ENCODE data around the gene CMPK2. TPM values are rescaled to one million over a fixed set of nuclear protein-coding genes. Genes with fewer than 3 reads are reported as not detected.
A peak's percentile ranks its signal among the peaks of the same experiment; 100 is the strongest.

Gene CMPK2
- total and polyA plus RNA-seq, 9 of the 15 experiments (the other 6 are each of a cell fraction or from before 2014, with no cell fraction given): 2.6 to 10.5 (median 5.0) TPM

- WGBS (ENCODE audit: insufficient coverage, low coverage, missing lambda C conversion rate): 41% methylated on average over 4 of the region's 4 CpGs
- FAIRE-seq (no peak), DNase-seq (ENCODE audit: extremely low read depth in 1 of 4, low spot score in 3 of 4) (no peak), ATAC-seq (no peak)
- Histone ChIP-seq H3K36me3 (ENCODE audit: control insufficient read depth, insufficient read depth, low read length) (no peaks in the 10 kb centered on the region), H3K27me3 (ENCODE audit: control insufficient read depth in 2 of 2, insufficient read depth in 2 of 2, low read length in 2 of 2) (no peaks in the 10 kb centered on the region), H3K27ac (ENCODE audit: extremely low read depth, low read depth, low read length) (no peak overlapping the region), H3K4me2 (ENCODE audit: insufficient read depth, low read length) (no peak overlapping the region), H3K4me3 (no peak overlapping the region), H2AFZ (ENCODE audit: low read depth, low read length) (no peak overlapping the region), H3K9me3 (replicated peaks; ENCODE audit: control insufficient read depth, insufficient read depth, low read depth, low read length) (peaks cover 12% of the 10 kb centered on the region), H3K4me1 (replicated peaks in 1 of 2; ENCODE audit: control insufficient read depth in 2 of 2, insufficient read depth in 2 of 2, low read length in 2 of 2) (peaks cover 0 to 6% of the 10 kb centered on the region in 2 experiments; a peak in 1 of 5 replicates), H3K79me2 (ENCODE audit: control insufficient read depth, insufficient read depth, low read length) (no peaks in the 10 kb centered on the region), H3K9me1 (ENCODE audit: control insufficient read depth, insufficient read depth, low read length) (no peaks in the 10 kb centered on the region), H3K9ac (ENCODE audit: insufficient read depth in 1 of 2, low read depth in 2 of 2, low read length in 2 of 2) (no peak overlapping the region), H4K20me1 (replicated peaks; ENCODE audit: control insufficient read depth, insufficient read depth, low read length) (no peaks in the 10 kb centered on the region)
- BruUV-seq (replicated peaks): no TSS peak
- POLR2A ChIA-PET: no interaction called here
- CTCF ChIA-PET (ENCODE audit: low intra/inter-chr PET ratio): no interaction called here
- in situ Hi-C loops (cut with MboI) (loop anchor here (25.0 kb wide), 1 partner anchor 174 kb away; no protein-coding TSS in a partner anchor), intact Hi-C loops (cut with micrococcal nuclease) (no loop called here)
- TF ChIP-seq MXD1 (CRISPR knock-in tag; IDR thresholded peaks at IDR 0.05; ENCODE audit: borderline replicate concordance, poor library complexity, severe bottlenecking): no peak
Observed at GRCh38 chr2:6838673-6839319, 26.9 kb downstream of the CMPK2 start.

- in situ Hi-C loops (cut with MboI) (loop anchor here (25.0 kb wide), 1 partner anchor 177 kb away; no protein-coding TSS in a partner anchor), intact Hi-C loops (cut with micrococcal nuclease) (no loop called here)
- H3K9me1 ChIP-seq (ENCODE audit: control insufficient read depth, insufficient read depth, low read length): no peaks in the 10 kb centered on the region
- ChIA-PET CTCF (ENCODE audit: low intra/inter-chr PET ratio) (interaction anchor here (0.6 kb wide), 1 partner anchor 1510 kb away, joined by 3 read pairs; no protein-coding TSS in a partner anchor), POLR2A (interaction anchor here (0.9 to 1.1 kb wide), 2 partner anchors 13 to 59 kb away, joined by 3 to 4 read pairs; no protein-coding TSS in a partner anchor)
- FAIRE-seq (peak; percentile 80), DNase-seq (ENCODE audit: extremely low read depth in 1 of 4, low spot score in 3 of 4) (peak; percentile 20 to 44 (median 28)), ATAC-seq (peak; percentile 74)
- peak overlapping the region; percentile 48; the same call in 1 of the 3 replicates for H3K27ac ChIP-seq (ENCODE audit: extremely low read depth, low read depth, low read length)
- H3K4me1 ChIP-seq (replicated peaks in 1 of 2; ENCODE audit: control insufficient read depth in 2 of 2, insufficient read depth in 2 of 2, low read length in 2 of 2): peaks cover 0 to 6% of the 10 kb centered on the region in 2 experiments; a peak in 1 of 5 replicates
- H3K27me3 ChIP-seq (ENCODE audit: control insufficient read depth in 2 of 2, insufficient read depth in 2 of 2, low read length in 2 of 2): no peaks in the 10 kb centered on the region
- no peak overlapping the region for H3K4me2 ChIP-seq (ENCODE audit: insufficient read depth, low read length)
- no peaks in the 10 kb centered on the region for H3K36me3 ChIP-seq (ENCODE audit: control insufficient read depth, insufficient read depth, low read length)
- peaks cover 4% of the 10 kb centered on the region for H3K9me3 ChIP-seq (replicated peaks; ENCODE audit: control insufficient read depth, insufficient read depth, low read depth, low read length)
- no peak overlapping the region for H3K9ac ChIP-seq (ENCODE audit: insufficient read depth in 1 of 2, low read depth in 2 of 2, low read length in 2 of 2)
- no peak overlapping the region for H3K4me3 ChIP-seq
- BruUV-seq (replicated peaks): no TSS peak
- no peaks in the 10 kb centered on the region for H3K79me2 ChIP-seq (ENCODE audit: control insufficient read depth, insufficient read depth, low read length)
- H4K20me1 ChIP-seq (replicated peaks; ENCODE audit: control insufficient read depth, insufficient read depth, low read length): no peaks in the 10 kb centered on the region
- 0 out of 2 replicates have a peak overlapping the region, but pooled peaks have one; percentile 33 for H2AFZ ChIP-seq (ENCODE audit: low read depth, low read length)
- TF ChIP-seq NFE2L1 (tag; IDR thresholded peaks at IDR 0.05; ENCODE audit: borderline replicate concordance, low read depth) (0 out of 2 replicates have a peak, but pooled peaks have one; percentile 0), SMARCE1 (IDR thresholded peaks at IDR 0.05) (peak; percentile 54; the same call in 1 of the 2 replicates), NCOR1 (IDR thresholded peaks at IDR 0.05) (0 out of 2 replicates have a peak, but pooled peaks have one; percentile 14), DPF2 (IDR thresholded peaks at IDR 0.05) (peak; percentile 56), ZNF592 (IDR thresholded peaks at IDR 0.05) (peak; percentile 35; the same call in 1 of the 2 replicates), ARID3A (IDR thresholded peaks at IDR 0.05; ENCODE audit: borderline replicate concordance, low read depth, low read length) (0 out of 2 replicates have a peak, but pooled peaks have one; percentile 18)
Observed at GRCh38 chr2:6835467-6835866, 30.2 kb downstream of the CMPK2 start.

All from K562 (cell line).